B cell (primary cell): ENCODE data around the gene VWA5B2. TPM values are rescaled to one million over a fixed set of nuclear protein-coding genes. Genes with fewer than 3 reads are reported as not detected.

Source experiments
- ATAC-seq: fragments of 200-7000 bp; cut with Tn5 transposase; one replicate; pipeline ENCODE4 v1.10.0; 2021; ENCODE audit warnings: low read depth, mild to moderate bottlenecking, moderate number of reproducible peaks, moderate library complexity
- CTCF ChIA-PET: fragments of 350-600 bp; sonication (Branson Sonifier 250); formaldehyde crosslinking; loops from one replicate; lab custom pipeline; 2021; ENCODE audit warnings: antibody characterized with exemption, inconsistent platforms; lab: Charles Lee
- POLR2A ChIA-PET: fragments of 350-600 bp; sonication (Branson Sonifier 250); formaldehyde crosslinking; loops from one replicate; lab custom pipeline; 2021; ENCODE audit warnings: antibody characterized with exemption; lab: Charles Lee
- DNase-seq: peaks from one replicate; pipeline ENCODE4 v3.0.0; 2013
- H2AFZ ChIP-seq: 2 replicates; pipeline ENCODE4 v1.6.1; 2012; ENCODE audit warnings: mild to moderate bottlenecking, low read depth, low read length; ENCODE audit not compliant: insufficient read depth, poor library complexity, severe bottlenecking
- H3K27ac ChIP-seq, 2 donors: 1 replicate in 1 of 2; 2 replicates in 1 of 2; pipeline ENCODE4 v1.5.1; 2012 to 2013; ENCODE audit warnings: low read length in 2 of 2, mild to moderate bottlenecking in 2 of 2, moderate library complexity in 1 of 2
- H3K27me3 ChIP-seq, 4 experiments: fragments of 200-600 bp in 1 of 4; sonication (generic) in 1 of 4; replicated peaks in 1 of 4; 1 replicate in 2 of 4; 2 replicates in 2 of 4; pipeline versions ENCODE4 v1.6.1 to v1.7.0; 2013 to 2016; ENCODE audit warnings: low read length in 3 of 4, mild to moderate bottlenecking in 2 of 4, mixed read lengths in 1 of 4, moderate library complexity in 1 of 4; ENCODE audit not compliant: insufficient read depth in 4 of 4, control insufficient read depth in 3 of 4; ENCODE audit errors: control extremely low read depth in 1 of 4
- H3K36me3 ChIP-seq, 2 experiments: replicated peaks in 1 of 2; 1 replicate in 1 of 2; 2 replicates in 1 of 2; pipeline versions ENCODE4 v1.6.1 to v1.7.1; 2013; ENCODE audit warnings: low read length in 1 of 2; ENCODE audit not compliant: insufficient read depth in 2 of 2, control insufficient read depth in 1 of 2; ENCODE audit errors: control extremely low read depth in 1 of 2, extremely low read depth in 1 of 2
- H3K4me1 ChIP-seq, 2 donors: fragments of 200-600 bp in 1 of 2; sonication (generic) in 1 of 2; 1 replicate in 1 of 2; 2 replicates in 1 of 2; pipeline versions ENCODE4 v1.5.1 to v1.6.1; 2013 to 2017; ENCODE audit warnings: low read length in 2 of 2; ENCODE audit not compliant: control insufficient read depth in 2 of 2, insufficient read depth in 2 of 2
- H3K4me2 ChIP-seq: replicated peaks from 2 replicates; pipeline ENCODE3; 2012; ENCODE audit warnings: mild to moderate bottlenecking, low read depth, low read length; ENCODE audit not compliant: poor library complexity, severe bottlenecking
- H3K4me3 ChIP-seq, 5 experiments: fragments of 200-600 bp in 1 of 5; sonication (generic) in 1 of 5; 1 replicate in 3 of 5; 2 replicates in 2 of 5; pipeline versions ENCODE4 v1.5.1 to v1.7.0; 2011 to 2016; ENCODE audit warnings: low read length in 4 of 5, mild to moderate bottlenecking in 4 of 5, low read depth in 2 of 5, control low read depth in 1 of 5, moderate library complexity in 1 of 5; ENCODE audit not compliant: insufficient read depth in 1 of 5; ENCODE audit errors: control extremely low read depth in 1 of 5, extremely low read depth in 1 of 5
- H3K79me2 ChIP-seq: fragments of 200-600 bp; sonication (generic); one replicate; pipeline ENCODE4 v1.6.0; 2016; ENCODE audit warnings: low read length; ENCODE audit not compliant: control insufficient read depth, insufficient read depth
- H3K9ac ChIP-seq: fragments of 200-600 bp; sonication (generic); 2 replicates; pipeline ENCODE4 v1.6.1; 2017; ENCODE audit warnings: mild to moderate bottlenecking, low read length, moderate library complexity
- H3K9me3 ChIP-seq, 3 donors: one replicate each; pipeline versions ENCODE4 v1.6.1 to v1.7.1; 2013; ENCODE audit warnings: low read length in 2 of 3; ENCODE audit not compliant: control insufficient read depth in 2 of 3, insufficient read depth in 1 of 3; ENCODE audit errors: control extremely low read depth in 1 of 3
- H4K20me1 ChIP-seq: 2 replicates; pipeline ENCODE4 v1.6.0; 2012; ENCODE audit warnings: mild to moderate bottlenecking, low read length; ENCODE audit not compliant: insufficient read depth, control insufficient read depth, poor library complexity, severe bottlenecking
- H3K27ac Mint-ChIP-seq: one replicate; pipeline ENCODE4 v1.8.0; 2021; ENCODE audit warnings: mixed read lengths
- H3K27me3 Mint-ChIP-seq: one replicate; pipeline ENCODE4 v1.8.0; 2021; ENCODE audit warnings: mixed read lengths
- H3K4me1 Mint-ChIP-seq: one replicate; pipeline ENCODE4 v1.8.0; 2021; ENCODE audit warnings: mixed read lengths
- H3K4me3 Mint-ChIP-seq: one replicate; pipeline ENCODE4 v1.8.0; 2021; ENCODE audit warnings: mixed read lengths
- H3K9me3 Mint-ChIP-seq: one replicate; pipeline ENCODE4 v1.8.0; 2022; ENCODE audit warnings: mixed read lengths; ENCODE audit not compliant: insufficient read depth
- CTCF ChIP-seq: fragments of 200-600 bp; IDR thresholded peaks from one replicate; pipeline ENCODE4 v1.8.0; 2022; ENCODE audit warnings: antibody characterized with exemption, mild to moderate bottlenecking
- EZH2 ChIP-seq: IDR thresholded peaks from 2 replicates; pipeline ENCODE4 v1.6.1; 2012; ENCODE audit warnings: borderline replicate concordance, low read depth, mild to moderate bottlenecking, moderate library complexity, low read length; ENCODE audit not compliant: insufficient read depth, poor library complexity, severe bottlenecking
- WGBS: methylation state at CpG from one replicate; pipeline ENCODE4 v1.1.5; 2013; ENCODE audit warnings: missing lambda C conversion rate; ENCODE audit not compliant: insufficient coverage; 5-methylcytosine and 5-hydroxymethylcytosine counted together
- intact Hi-C: fragments of 100-400 bp; cut with micrococcal nuclease; formaldehyde crosslinking; loops from one replicate; pipeline ENCODE4 v1.10.0; 2022
- polyA plus RNA-seq: library from polyadenylated mRNA; depleted of rRNA; stranded (reverse); fragments of >200 nt; gene quantifications from 2 replicates; pipeline ENCODE4 v1.2.3, GENCODE V29; 2012
- total RNA-seq, 2 donors: library from RNA; stranded (reverse); fragments of 120-200 nt in 1 of 2; gene quantifications; 1 replicate in 1 of 2; 2 replicates in 1 of 2; pipeline versions ENCODE4 v1.2.3 to v1.2.4, GENCODE V29; 2013 to 2022

VWA5B2 gene
- total and polyA plus RNA-seq, 2 donors (not counting 1 experiment from before 2014, with no cell fraction given), result 0.10 to 0.37 TPM

- peaks cover 13 to 21% of the 10 kb centered on the region in 2 donors for H3K4me1 ChIP-seq
Measured at GRCh38 chr3:184181596-184181995, 47.8 kb upstream of the VWA5B2 start.

GRCh38 chr3:184183679-184184078, 45.7 kb upstream of the VWA5B2 start:
- no peaks in the 10 kb centered on the region for H3K9me3 ChIP-seq
- H3K4me3 ChIP-seq, result no peak overlapping the region
- 100% methylated on average over 1 of the region's 5 CpGs for WGBS
- no peaks in the 10 kb centered on the region for H3K27me3 ChIP-seq
- Mint-ChIP-seq H3K9me3 (no peaks in the 10 kb centered on the region), H3K4me3 (no peak overlapping the region), H3K4me1 (peaks cover 30% of the 10 kb centered on the region), H3K27me3 (no peaks in the 10 kb centered on the region), H3K27ac (no peak overlapping the region)
- DNase-seq (no peak), ATAC-seq (no peak)
- H4K20me1 ChIP-seq, result peaks cover 14% of the 10 kb centered on the region
- peaks cover 28% of the 10 kb centered on the region for H3K79me2 ChIP-seq
- peaks cover 17 to 21% of the 10 kb centered on the region in 2 donors for H3K4me1 ChIP-seq
- H3K27ac ChIP-seq, result no peak overlapping the region
- peaks cover 3 to 61% of the 10 kb centered on the region in 2 experiments for H3K36me3 ChIP-seq
- TF ChIP-seq CTCF (no peak), EZH2 (no peak)
- H3K9ac ChIP-seq, result no peak overlapping the region
- intact Hi-C loops, result no loop called here
- ChIA-PET POLR2A (interaction anchor here (2.1 kb wide), 1 partner anchor 49 kb away, joined by 5 read pairs; the partner anchor contains the start of gene EIF2B5), CTCF (interaction anchor here (1.2 to 1.3 kb wide), 2 partner anchors 44 to 54 kb away, joined by 3 read pairs; no protein-coding TSS in a partner anchor)
- no peak overlapping the region for H2AFZ ChIP-seq
- H3K4me2 ChIP-seq, result no peak overlapping the region

More at GRCh38 chr3:184181596-184181995, 47.8 kb upstream of the VWA5B2 start:
- peaks cover 28% of the 10 kb centered on the region for H3K79me2 ChIP-seq
- DNase-seq, result no peak
- intact Hi-C loops, result no loop called here
- H3K4me3 ChIP-seq, result no peak overlapping the region
- no peaks in the 10 kb centered on the region for H3K9me3 ChIP-seq
- TF ChIP-seq EZH2 (no peak), CTCF (no peak)
- no peak overlapping the region for H3K27ac ChIP-seq
- no peak for ATAC-seq
- Mint-ChIP-seq H3K27ac (no peak overlapping the region), H3K27me3 (no peaks in the 10 kb centered on the region), H3K9me3 (no peaks in the 10 kb centered on the region), H3K4me3 (no peak overlapping the region), H3K4me1 (peaks cover 29% of the 10 kb centered on the region)
- ChIA-PET CTCF (interaction anchor here (1.5 kb wide), 1 partner anchor 68 kb away, joined by 4 read pairs; the partner anchor contains the start of gene EEF1AKMT4), POLR2A (no interaction called here)
- no peaks in the 10 kb centered on the region for H3K27me3 ChIP-seq
- no peak overlapping the region for H3K4me2 ChIP-seq
- peaks cover 6 to 71% of the 10 kb centered on the region in 2 experiments for H3K36me3 ChIP-seq
- H3K9ac ChIP-seq, result no peak overlapping the region
- no peak overlapping the region for H2AFZ ChIP-seq
- peaks cover 17% of the 10 kb centered on the region for H4K20me1 ChIP-seq
- WGBS, result 100% methylated on average over 4 of the region's 9 CpGs
